HG03354 (cell line): Measurements from ENCODE around the gene ISM1.

ENCODE experiments used
- ATAC-seq: cut with Tn5 transposase; IDR thresholded peaks from one replicate; pipeline ENCODE4 v1.9.1; 2021; ENCODE audit warnings: mild to moderate bottlenecking; ENCODE audit not compliant: unreplicated experiment, poor library complexity, severe bottlenecking

The ISM1 gene

GRCh38 chr20:13336308-13337089 lies 115.4 kb downstream of the ISM1 start:
- ATAC-seq, result peak; percentile 75

DNA sequence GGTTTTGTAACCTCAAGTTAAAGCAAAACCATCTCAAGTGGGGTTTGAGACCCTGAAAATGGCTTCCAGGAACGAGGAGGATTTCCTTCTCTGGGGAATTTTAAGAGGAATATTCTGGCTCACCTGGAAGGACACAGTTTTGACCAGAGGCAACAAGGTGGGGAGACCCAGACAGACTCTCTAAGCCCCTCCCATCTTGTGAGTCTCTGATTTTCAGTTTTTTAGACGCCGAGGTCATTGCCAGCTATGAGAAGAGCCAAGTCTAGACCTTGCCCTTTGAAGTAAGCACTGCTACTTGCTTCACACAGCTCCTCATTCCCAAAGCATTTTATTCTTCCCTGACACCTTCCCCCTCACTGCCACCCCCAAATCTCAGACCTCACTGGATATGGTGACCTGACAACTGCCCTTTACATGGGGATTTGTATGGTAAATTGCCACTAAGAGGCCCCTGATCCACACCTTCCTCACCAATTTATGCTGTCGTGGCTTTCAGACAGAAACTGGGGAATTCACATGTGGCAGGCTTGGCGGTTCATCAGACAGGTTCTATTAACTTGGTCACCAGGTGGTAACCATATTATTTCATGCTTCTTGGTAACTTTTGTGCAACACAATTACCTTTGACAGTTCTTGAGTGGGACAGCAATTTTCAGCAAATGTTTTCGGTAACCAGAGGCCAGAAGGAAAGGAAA lies 116.2 kb downstream of the ISM1 start:
- ATAC-seq, result no peak

DNA sequence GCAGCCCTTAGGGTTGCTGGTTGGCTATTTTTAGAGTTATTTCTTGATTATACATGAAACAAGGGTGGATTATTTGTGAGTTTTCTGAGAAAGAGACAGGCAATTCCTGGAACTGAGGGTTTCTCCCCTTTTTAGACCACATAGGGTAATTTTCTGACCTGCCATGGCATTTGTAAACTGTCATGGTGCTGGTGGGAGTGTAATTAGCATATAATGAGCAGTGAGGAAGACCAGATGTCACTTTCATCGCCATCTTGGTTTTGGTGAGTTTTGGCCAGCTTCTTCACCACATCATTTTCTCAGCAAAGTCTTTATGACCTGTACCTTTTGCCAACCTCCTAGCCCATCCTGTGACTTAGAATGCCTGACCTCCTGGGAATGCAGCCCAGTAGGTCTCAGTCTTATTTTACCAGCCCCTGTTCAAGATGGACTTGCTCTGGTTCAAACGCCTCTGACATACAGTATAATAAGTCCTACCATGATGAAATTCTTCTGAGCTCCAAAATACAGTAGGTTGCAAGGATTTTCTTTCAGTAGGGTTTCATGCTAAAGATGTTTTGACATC lies 117.1 kb downstream of the ISM1 start:
- no peak for ATAC-seq

DNA sequence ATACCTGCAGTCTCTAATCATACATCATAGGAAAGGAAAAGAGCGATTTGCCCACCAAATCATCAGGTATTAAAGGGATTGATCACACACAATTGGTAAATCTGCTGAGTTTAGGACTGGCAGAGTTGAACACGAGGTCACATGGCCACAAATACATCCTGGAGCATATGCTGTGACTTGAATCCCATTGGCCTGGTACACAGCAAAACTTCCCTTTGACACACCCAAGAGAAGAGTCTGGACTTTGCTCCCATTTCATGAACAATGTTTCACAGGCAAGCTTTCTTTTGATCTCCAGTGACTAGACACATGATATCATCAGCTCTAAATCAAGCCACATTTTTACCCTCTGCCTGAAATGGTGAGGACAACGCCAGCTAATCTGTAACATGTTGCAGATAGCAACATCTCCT lies 117.9 kb downstream of the ISM1 start:
- ATAC-seq, result no peak

GRCh38 chr20:13340088-13340487 lies 119.0 kb downstream of the ISM1 start:
- no peak for ATAC-seq

DNA sequence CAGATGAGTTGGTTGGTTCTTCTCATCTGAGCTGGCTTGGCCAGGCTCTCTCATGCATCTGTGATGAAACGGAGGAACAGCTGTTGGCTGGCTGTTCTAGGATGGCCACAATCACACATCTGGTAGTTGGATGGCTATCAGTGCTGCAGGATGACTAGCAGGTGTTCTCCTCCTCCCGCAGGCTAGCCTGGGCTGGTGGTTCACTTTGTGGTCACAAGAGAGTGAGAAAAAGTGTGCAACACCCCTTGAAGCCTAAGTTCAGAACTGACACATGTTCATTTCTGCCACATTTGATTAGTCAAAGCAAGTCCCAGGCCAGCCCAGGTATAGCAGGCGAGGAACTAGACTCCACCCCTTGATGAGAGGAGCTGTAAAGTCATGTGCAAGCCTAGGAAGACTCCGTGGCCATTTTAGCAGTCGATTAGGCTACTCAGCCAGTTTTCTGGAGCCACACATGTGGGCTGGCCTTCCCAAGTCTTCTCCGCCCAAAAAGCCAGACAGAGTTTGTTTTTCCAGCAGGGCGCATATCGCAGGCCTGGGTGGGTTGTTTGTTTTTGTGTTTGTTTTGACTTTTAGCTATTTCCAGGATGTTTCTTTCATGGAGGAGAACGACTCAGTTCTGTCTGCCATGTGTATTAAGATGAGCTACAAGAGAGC lies 120.8 kb downstream of the ISM1 start:
- peak; percentile 56 for ATAC-seq

DNA sequence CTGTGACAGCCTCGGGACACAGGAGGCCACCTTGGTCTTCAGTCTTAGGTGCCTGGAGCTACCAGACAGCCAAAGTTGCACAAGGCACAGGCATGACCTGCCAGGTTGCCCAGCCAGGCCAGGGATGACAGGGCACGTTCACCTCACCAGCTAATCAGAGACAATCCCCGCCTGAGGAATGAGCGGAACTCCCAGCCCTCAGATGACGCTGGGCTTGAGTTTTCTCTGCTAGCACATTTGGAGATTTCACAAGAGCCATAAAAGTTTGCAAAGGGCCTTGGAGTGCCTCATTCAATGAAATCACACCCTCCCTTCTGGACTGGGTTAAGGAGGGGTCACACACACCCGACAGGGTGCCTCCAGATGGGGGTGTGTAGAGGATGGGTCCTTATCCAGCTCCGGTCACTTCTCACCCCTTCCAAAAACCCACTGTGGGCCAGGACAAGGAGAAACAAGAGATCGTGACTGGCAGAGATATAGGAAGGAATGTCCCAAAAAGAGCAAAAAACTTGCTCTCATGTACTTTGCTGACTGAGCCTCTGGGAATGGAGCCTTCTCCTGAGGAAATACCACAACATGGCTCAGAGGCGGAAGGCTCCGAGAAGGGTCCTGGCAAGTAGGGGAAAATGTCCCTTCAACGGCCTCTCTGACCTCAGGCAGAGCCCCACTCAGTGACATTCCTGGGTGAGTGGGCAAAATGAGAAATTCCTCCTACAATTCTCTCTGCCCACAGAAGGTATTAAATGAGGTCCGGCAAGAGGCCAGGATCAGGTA lies 121.6 kb downstream of the ISM1 start:
- no peak for ATAC-seq

DNA sequence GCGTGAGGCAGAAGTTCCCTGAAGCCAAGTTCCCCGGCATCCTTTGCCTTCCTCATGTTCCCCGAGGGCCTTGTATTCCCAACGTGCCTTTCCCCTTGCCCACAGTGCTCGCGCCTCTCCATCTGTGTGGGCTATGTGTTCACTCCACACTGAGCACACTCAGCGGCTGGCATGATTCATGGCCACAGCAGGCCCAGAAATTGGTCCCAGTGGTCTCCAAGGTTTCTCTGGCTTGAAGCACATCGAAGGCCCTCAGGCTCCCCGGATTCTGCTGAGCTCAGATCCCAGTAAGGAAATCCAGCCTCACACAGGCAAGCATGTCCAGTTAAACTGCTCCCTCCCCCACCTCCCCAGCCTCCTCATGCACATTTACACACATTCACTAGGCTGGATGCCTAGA lies 123.6 kb downstream of the ISM1 start:
- ATAC-seq, result no peak

- ATAC-seq, result no peak
Observed at GRCh38 chr20:13348311-13349234, 127.5 kb downstream of the ISM1 start.

GRCh38 chr20:13349235-13349604 lies 128.1 kb downstream of the ISM1 start:
- no peak for ATAC-seq
